Measurements from ENCODE around the gene SCN5A.

SCN5A gene

GRCh38 chr3:38558864-38559263, 90.6 kb downstream of the SCN5A start:
- no peak for DNase-seq (ENCODE audit: low read depth)

GRCh38 chr3:38556640-38557358, 92.7 kb downstream of the SCN5A start:
- no peak for DNase-seq (ENCODE audit: low read depth)

- DNase-seq (ENCODE audit: low read depth): no peak
These were observed 93.6 kb downstream of the SCN5A start for GRCh38 chr3:38555926-38556325.

GRCh38 chr3:38555149-38555840, 94.2 kb downstream of the SCN5A start:
- DNase-seq (ENCODE audit: low read depth): no peak

GRCh38 chr3:38554127-38554827, 95.2 kb downstream of the SCN5A start:
- no peak for DNase-seq (ENCODE audit: low read depth)

- DNase-seq (ENCODE audit: low read depth): no peak
These were observed 96.4 kb downstream of the SCN5A start for GRCh38 chr3:38553071-38553470.

GRCh38 chr3:38552364-38552763, 97.1 kb downstream of the SCN5A start:
- DNase-seq (ENCODE audit: low read depth): no peak

- DNase-seq (ENCODE audit: low read depth): no peak
These were observed 98.3 kb downstream of the SCN5A start for GRCh38 chr3:38551026-38551832.

GRCh38 chr3:38549957-38550840, 99.3 kb downstream of the SCN5A start:
- no peak for DNase-seq (ENCODE audit: low read depth)

GRCh38 chr3:38549486-38549885, 100.0 kb downstream of the SCN5A start:
- DNase-seq (ENCODE audit: low read depth): no peak

- no peak for DNase-seq (ENCODE audit: low read depth)
These were observed 100.4 kb downstream of the SCN5A start for GRCh38 chr3:38549082-38549481.

- DNase-seq (ENCODE audit: low read depth): no peak
These were observed 101.1 kb downstream of the SCN5A start for GRCh38 chr3:38548154-38548931.

- DNase-seq (ENCODE audit: low read depth): no peak
These were observed 103.5 kb downstream of the SCN5A start for GRCh38 chr3:38545983-38546382.

GRCh38 chr3:38545550-38545949, 103.9 kb downstream of the SCN5A start:
- DNase-seq (ENCODE audit: low read depth): no peak

GRCh38 chr3:38544926-38545325, 104.6 kb downstream of the SCN5A start:
- no peak for DNase-seq (ENCODE audit: low read depth)

- DNase-seq (ENCODE audit: low read depth): no peak
These were observed 105.9 kb downstream of the SCN5A start for GRCh38 chr3:38543586-38543985.

- DNase-seq (ENCODE audit: low read depth): no peak
These were observed 106.8 kb downstream of the SCN5A start for GRCh38 chr3:38542401-38543298.

GRCh38 chr3:38541806-38542205, 107.7 kb downstream of the SCN5A start:
- DNase-seq (ENCODE audit: low read depth): no peak

GRCh38 chr3:38538773-38539353, 110.6 kb downstream of the SCN5A start:
- DNase-seq (ENCODE audit: low read depth): no peak

Measured in non-pigmented ciliary epithelial cell (primary cell).